Coronary artery (tissue), 2 donors: Measurements from ENCODE around the gene MAP3K8.

ENCODE experiments used
- DNase-seq: peaks from one replicate; pipeline ENCODE4 v3.0.0-alpha.2; 2017; ENCODE audit warnings: low spot score
- H3K27ac ChIP-seq, 2 donors: fragments of 200-600 bp; sonication (generic); one replicate each; pipeline ENCODE4 v1.5.1; 2016 to 2019
- H3K4me3 ChIP-seq: fragments of 200-600 bp; sonication (generic); 2 replicates; pipeline ENCODE4 v1.5.1; 2016; ENCODE audit warnings: mild to moderate bottlenecking, moderate library complexity
- CTCF ChIP-seq: fragments of 200-600 bp; sonication (generic); IDR thresholded peaks from one replicate; pipeline ENCODE4 v1.5.1; 2019; ENCODE audit warnings: antibody characterized with exemption

Gene MAP3K8

GRCh38 chr10:30404540-30404939 lies 29.4 kb upstream of the MAP3K8 start:
- Histone ChIP-seq H3K27ac (no peak overlapping the region), H3K4me3 (no peak overlapping the region)
- TF ChIP-seq CTCF = no peak
- DNase-seq = no peak

- no peak for DNase-seq
- no peak overlapping the region for H3K27ac ChIP-seq
- H3K4me3 ChIP-seq = no peak overlapping the region
- TF ChIP-seq CTCF = no peak
Observed at GRCh38 chr10:30411263-30411662, 22.7 kb upstream of the MAP3K8 start.

GRCh38 chr10:30412901-30413300 lies 21.1 kb upstream of the MAP3K8 start:
- no peak for TF ChIP-seq CTCF
- Histone ChIP-seq H3K4me3 (no peak overlapping the region), H3K27ac (no peak overlapping the region)
- no peak for DNase-seq

GRCh38 chr10:30413996-30414576 lies 19.9 kb upstream of the MAP3K8 start:
- TF ChIP-seq CTCF = peak; percentile 73
- no peak overlapping the region for H3K27ac ChIP-seq
- no peak for DNase-seq
- no peak overlapping the region for H3K4me3 ChIP-seq

DNA sequence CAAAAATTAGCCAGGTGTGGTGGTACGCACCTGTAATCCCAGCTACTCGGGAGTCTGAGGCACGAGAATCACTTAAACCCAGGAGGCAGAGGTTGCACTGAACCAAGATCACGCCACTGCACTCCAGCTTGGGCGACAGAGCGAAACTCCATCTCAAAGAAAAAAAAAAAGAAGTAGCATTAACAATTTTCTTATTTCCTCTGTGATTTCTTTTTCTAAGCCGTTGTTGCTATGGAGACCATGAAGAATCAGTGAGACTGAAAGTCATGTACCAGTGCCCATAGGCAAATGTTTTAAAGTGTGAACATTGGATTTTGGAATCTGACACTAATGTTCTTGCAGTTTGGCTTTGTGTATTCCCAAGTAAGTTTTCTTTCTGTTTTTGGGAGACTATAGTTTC lies 18.4 kb upstream of the MAP3K8 start:
- no peak overlapping the region for H3K27ac ChIP-seq
- no peak for TF ChIP-seq CTCF
- H3K4me3 ChIP-seq = no peak overlapping the region
- DNase-seq = no peak

GRCh38 chr10:30417301-30417700 lies 16.7 kb upstream of the MAP3K8 start:
- DNase-seq = no peak
- no peak overlapping the region for H3K27ac ChIP-seq
- no peak for TF ChIP-seq CTCF
- H3K4me3 ChIP-seq = no peak overlapping the region

DNA sequence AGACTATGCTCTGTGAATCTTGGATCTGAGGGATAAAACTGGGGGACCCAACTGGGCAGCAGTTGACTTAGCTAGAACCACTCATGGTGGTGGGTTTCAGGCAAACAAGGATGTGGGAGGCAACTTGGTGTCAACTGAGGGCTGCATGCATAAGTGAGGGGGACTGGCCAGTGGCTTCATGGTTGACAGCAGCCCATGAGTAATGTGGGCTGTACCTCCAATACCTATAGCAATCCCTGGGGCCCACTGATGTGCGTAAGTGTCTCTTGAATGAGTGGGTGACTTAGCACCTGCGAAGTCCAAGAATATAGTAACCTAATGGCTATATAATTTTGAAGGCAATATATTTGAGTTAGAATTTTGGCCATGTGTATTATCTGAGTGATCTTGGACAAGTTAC lies 13.7 kb upstream of the MAP3K8 start:
- TF ChIP-seq CTCF = no peak
- DNase-seq = no peak
- H3K4me3 ChIP-seq = no peak overlapping the region
- H3K27ac ChIP-seq = no peak overlapping the region
